K562 (cell line): ENCODE results near the gene ZCCHC8. TPM values are rescaled to one million over a fixed set of nuclear protein-coding genes. Genes with fewer than 3 reads are reported as not detected.

Source experiments
- ARID4B ChIP-seq: sonication (generic); formaldehyde crosslinking; IDR thresholded peaks from 2 replicates; pipeline ENCODE4 v1.8.0; 2022; ENCODE audit warnings: mild to moderate bottlenecking, missing genetic modification reagents
- CREBBP ChIP-seq: IDR thresholded peaks from one replicate; pipeline ENCODE4 v1.6.1; 2012; ENCODE audit warnings: low read depth, mild to moderate bottlenecking, control low read depth, inconsistent platforms, low read length
- ESRRB ChIP-seq: fragments of 250-450 bp; sonication (Bioruptor Pico); IDR thresholded peaks from 2 replicates; pipeline ENCODE4 v1.5.0; 2020; ENCODE audit warnings: mild to moderate bottlenecking, moderate library complexity, borderline replicate concordance
- HCFC1 ChIP-seq: IDR thresholded peaks from 2 replicates; pipeline ENCODE4 v1.6.1; 2012; ENCODE audit warnings: low read depth, low read length, improper control_type of control experiment
- L3MBTL2 ChIP-seq: fragments of 450-650 bp; IDR thresholded peaks from 2 replicates; pipeline ENCODE4 v1.6.1; 2016; ENCODE audit warnings: mild to moderate bottlenecking, moderate library complexity
- MAFG ChIP-seq: fragments of 450-650 bp; conservative IDR thresholded peaks from 2 replicates; pipeline ENCODE4 v1.6.1; 2016; ENCODE audit warnings: missing genetic modification characterization, missing compliant biosample characterization
- MTA3 ChIP-seq: fragments of 450-650 bp; formaldehyde crosslinking; IDR thresholded peaks from 2 replicates; pipeline ENCODE4 v1.6.1; 2017; ENCODE audit warnings: mild to moderate bottlenecking, borderline replicate concordance
- NKRF ChIP-seq: fragments of 450-650 bp; IDR thresholded peaks from 2 replicates; pipeline ENCODE4 v1.6.1; 2016; ENCODE audit warnings: borderline replicate concordance
- PHB2 ChIP-seq: fragments of 450-650 bp; IDR thresholded peaks from 2 replicates; pipeline ENCODE4 v1.6.1; 2017; ENCODE audit warnings: low read depth
- PRDM10 ChIP-seq: fragments of 450-650 bp; IDR thresholded peaks from 2 replicates; pipeline ENCODE4 v1.6.1; 2018; ENCODE audit not compliant: partially characterized antibody
- RNF219 ChIP-seq: fragments of 250-450 bp; sonication (Bioruptor Pico); IDR thresholded peaks from 2 replicates; pipeline ENCODE4 v1.5.0; 2022; ENCODE audit warnings: mild to moderate bottlenecking
- SREBF2 ChIP-seq: sonication (generic); formaldehyde crosslinking; IDR thresholded peaks from 2 replicates; pipeline ENCODE4 v1.4.0; 2020; ENCODE audit warnings: mild to moderate bottlenecking, missing genetic modification reagents
- U2AF1 ChIP-seq: fragments of 200-400 bp; formaldehyde crosslinking; optimal IDR thresholded peaks from 2 replicates; pipeline ENCODE3; 2017; ENCODE audit warnings: mild to moderate bottlenecking, low read depth, low read length, moderate library complexity
- ZBTB26 ChIP-seq: fragments of 450-650 bp; formaldehyde crosslinking; IDR thresholded peaks from 2 replicates; pipeline ENCODE4 v1.4.0; 2022; ENCODE audit warnings: missing genetic modification characterization
- polyA plus RNA-seq, 8 experiments: library from polyadenylated mRNA; depleted of rRNA in 4 of 8; stranded (reverse) in 5 of 8; unstranded in 3 of 8; fragments of >200 nt; fragmentation: Nextera tagmentation in 2 of 8; fragmentation: Illumina TruSeq in 1 of 8; extraction: Ambion mirVana in 2 of 8; extraction: Trizol in 1 of 8; gene quantifications; 2 replicates each; pipeline versions ENCODE4 v1.2.1 to v1.2.3, GENCODE V29; 2011 to 2014; ENCODE audit warnings: inconsistent platforms in 1 of 8, missing spikeins in 1 of 8
- total RNA-seq, 7 experiments: library from RNA; depleted of rRNA in 6 of 7; stranded (reverse); fragments of >200 nt in 6 of 7; fragmentation: Illumina TruSeq in 2 of 7; extraction: Trizol in 2 of 7; gene quantifications; 2 replicates each; pipeline versions ENCODE4 v1.2.1 to v1.2.3, GENCODE V29; 2011 to 2021; ENCODE audit warnings: low replicate concordance in 1 of 7

The ZCCHC8 gene
- total and polyA plus RNA-seq, 9 of the 15 experiments (the other 6 are each of a cell fraction or from before 2014, with no cell fraction given) = 14.8 to 50.9 (median 34.1) TPM

- TF ChIP-seq PRDM10 (peak; percentile 38), MTA3 (no peak), MAFG (tag) (no peak), SREBF2 (CRISPR knock-in tag) (0 out of 2 replicates have a peak, but pooled peaks have one; percentile 82), CREBBP (no peak), U2AF1 (no peak), L3MBTL2 (no peak), ESRRB (no peak), ARID4B (CRISPR knock-in tag) (peak; percentile 57; the same call in 1 of the 2 replicates), ZBTB26 (no peak), RNF219 (CRISPR knock-in tag) (no peak), HCFC1 (no peak), NKRF (no peak; the same call in 1 of the 2 replicates), PHB2 (0 out of 2 replicates have a peak, but pooled peaks have one; percentile 16)
Observed at GRCh38 chr12:122527478-122527944, 26.8 kb upstream of the ZCCHC8 start (continued).
